ENCODE results near the gene SLCO3A1.

- no peak for TF ChIP-seq POLR2A (IDR thresholded peaks at IDR 0.05)
- TF ChIP-seq CTCF (IDR thresholded peaks at IDR 0.05): no peak
Measured at GRCh38 chr15:91916051-91916450, 62.5 kb downstream of the SLCO3A1 start.
